Activated T-cell treated with anti-CD3 and anti-CD28 coated beads, Interleukin-2, amount 50 U/mL, for 1 hour (primary cell): ENCODE measurements around the gene RBM34.
"Not testable (repeated sequence)": the region's sequence is repeated elsewhere in the genome, so short reads cannot be mapped to it uniquely, and the experiment has no call there.

ENCODE experiments used
- DNase-seq: peaks from one replicate; pipeline ENCODE4 v3.0.0-alpha.2; 2020

Gene RBM34, protein sequence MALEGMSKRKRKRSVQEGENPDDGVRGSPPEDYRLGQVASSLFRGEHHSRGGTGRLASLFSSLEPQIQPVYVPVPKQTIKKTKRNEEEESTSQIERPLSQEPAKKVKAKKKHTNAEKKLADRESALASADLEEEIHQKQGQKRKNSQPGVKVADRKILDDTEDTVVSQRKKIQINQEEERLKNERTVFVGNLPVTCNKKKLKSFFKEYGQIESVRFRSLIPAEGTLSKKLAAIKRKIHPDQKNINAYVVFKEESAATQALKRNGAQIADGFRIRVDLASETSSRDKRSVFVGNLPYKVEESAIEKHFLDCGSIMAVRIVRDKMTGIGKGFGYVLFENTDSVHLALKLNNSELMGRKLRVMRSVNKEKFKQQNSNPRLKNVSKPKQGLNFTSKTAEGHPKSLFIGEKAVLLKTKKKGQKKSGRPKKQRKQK

DNA sequence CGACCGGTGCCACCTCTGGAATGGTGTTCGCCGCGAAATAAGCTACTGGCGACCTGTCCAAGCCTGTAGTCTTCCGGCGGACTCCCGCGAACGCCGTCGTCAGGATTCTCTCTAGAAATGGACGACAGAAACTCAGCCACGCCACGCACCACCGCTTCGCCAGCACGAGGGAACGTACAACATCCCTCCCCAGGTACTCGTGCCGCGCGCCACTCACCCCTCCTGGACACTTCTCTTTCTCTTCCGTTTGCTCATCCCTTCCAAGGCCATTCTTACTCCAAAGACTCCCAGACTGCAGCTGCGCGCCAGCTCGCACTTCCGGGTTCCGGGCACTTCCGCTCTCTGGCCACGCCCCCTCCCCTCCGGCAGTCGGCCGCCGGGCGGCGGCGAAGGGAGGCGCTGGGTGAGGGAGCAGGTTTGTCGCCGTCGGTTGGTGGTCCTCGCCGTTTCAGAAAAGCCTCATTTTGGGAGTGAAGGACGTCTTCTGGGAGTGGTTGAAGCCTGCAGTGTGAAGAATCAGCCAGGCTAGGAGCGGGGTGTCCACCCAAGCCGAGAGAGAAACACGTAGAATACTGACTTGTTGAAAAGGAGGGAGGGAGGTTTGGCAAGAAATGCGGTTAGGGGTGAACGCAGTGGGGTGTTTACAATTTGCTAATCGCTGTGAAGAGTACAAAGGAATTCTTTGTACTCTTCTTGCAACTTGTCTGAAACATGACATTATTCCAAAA is at the start of gene RBM34:
Gene RBM34, minus strand, starts transcription at position 294 of the 728 bp plus-strand sequence. Its CDS starts 24 bp downstream, at position 270.
- peak; percentile 94 for DNase-seq

- DNase-seq, result peak; percentile 52
Measured at GRCh38 chr1:235207209-235207565, 46.1 kb upstream of the RBM34 start.

DNA sequence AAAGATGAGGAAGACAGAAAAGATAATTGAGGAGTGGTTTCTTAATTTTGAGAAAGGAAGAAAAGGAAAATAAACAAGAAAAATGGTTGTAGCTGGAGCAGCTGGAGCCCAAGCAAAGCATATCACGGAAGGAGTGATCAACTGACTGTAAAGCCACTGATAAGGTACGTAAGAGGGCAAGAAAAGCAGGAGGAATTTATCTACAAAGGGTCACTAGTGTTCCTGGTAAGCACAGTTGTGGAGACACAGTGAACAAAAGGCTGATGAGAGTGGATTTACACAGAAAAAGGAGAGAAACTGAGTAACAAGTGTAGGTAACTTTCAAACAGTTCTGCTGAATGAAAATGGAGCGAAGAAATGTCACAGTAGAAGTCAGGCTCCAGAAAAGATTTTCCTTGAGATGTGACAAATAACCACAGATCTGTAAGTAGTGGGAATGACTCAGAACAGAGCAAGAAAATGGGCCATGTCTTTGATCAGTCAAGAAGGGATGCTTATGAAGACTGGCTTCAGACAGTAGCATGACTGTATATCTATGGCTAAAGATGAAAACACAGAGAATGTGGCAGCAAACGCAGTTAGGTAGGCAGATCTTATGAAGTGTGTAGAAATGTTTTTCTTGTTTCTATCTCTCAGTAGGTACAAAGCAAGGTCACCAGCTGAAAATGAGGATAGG is 45.6 kb upstream of the RBM34 start:
- DNase-seq, result no peak

DNA sequence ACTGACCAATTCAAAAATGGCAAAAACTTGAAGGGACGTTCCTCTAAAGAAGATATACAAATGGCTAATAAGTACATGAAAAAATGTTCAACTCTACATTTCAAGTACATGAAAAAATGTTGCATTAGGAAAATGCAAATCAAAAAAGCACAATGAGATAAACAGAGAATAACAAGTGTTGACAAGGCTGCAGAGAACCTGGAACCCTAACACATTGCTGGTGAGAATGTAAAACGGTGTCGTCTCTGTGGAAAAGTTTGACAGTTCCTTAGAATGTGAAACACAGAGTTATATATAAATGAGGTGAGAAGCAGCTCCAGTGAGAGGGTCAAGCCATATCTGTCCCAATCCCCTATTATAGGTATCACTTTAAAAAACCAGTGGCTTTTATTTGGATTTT is 44.6 kb upstream of the RBM34 start:
- no peak for DNase-seq

- no peak for DNase-seq
Measured at GRCh38 chr1:235203428-235203827, 42.4 kb upstream of the RBM34 start.

GRCh38 chr1:235202447-235202846 is 41.4 kb upstream of the RBM34 start:
- not testable (repeated sequence) for DNase-seq

GRCh38 chr1:235199441-235199840 is 38.4 kb upstream of the RBM34 start:
- no peak for DNase-seq

DNA sequence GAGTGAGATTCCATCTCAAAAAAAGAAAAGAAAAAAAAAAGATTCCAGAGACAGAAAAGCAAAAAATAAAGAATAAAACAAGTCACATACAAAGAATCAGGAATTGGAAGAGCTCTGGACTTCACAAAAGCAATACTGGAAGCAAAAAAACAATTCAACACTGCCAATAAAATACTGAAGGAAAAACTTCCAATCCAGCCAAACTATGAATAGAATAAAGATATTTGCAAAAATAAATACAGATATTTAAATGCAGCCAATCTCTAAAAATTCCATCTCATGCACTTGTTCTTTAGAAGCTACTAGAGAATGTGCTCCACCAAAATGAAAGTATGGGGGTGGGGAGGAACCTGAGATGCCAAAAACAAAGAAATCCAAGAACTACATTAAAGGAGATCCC is 29.4 kb upstream of the RBM34 start:
- DNase-seq, result no peak

- DNase-seq, result no peak
Measured at GRCh38 chr1:235187316-235187715, 26.3 kb upstream of the RBM34 start.

GRCh38 chr1:235181561-235182245 is 20.7 kb upstream of the RBM34 start:
- DNase-seq, result no peak

DNA sequence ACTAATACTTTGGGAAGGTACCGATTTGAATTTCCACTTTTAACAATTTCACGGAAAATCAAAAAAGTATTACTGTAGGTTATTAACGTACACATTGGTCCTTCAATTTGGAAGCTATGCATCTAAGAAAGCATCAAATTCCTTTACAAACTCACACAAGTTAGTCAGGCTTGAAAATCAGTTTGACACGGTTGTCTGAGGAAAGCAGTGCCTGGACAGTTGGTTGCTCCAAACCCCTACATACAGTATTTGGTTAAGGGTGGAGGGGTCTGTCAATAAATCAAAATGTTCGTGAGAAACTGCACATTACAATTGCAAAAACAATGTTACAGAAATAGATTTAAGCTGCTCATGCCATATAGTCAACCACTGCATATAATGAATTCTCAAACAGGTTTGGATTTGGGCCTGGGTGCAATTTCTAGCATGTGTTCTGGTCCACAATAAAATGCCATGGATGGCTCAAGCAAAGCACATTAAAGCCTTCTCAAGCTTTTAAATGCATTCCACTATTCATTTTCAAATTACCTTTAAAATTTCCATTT is 19.9 kb upstream of the RBM34 start:
- no peak for DNase-seq

DNA sequence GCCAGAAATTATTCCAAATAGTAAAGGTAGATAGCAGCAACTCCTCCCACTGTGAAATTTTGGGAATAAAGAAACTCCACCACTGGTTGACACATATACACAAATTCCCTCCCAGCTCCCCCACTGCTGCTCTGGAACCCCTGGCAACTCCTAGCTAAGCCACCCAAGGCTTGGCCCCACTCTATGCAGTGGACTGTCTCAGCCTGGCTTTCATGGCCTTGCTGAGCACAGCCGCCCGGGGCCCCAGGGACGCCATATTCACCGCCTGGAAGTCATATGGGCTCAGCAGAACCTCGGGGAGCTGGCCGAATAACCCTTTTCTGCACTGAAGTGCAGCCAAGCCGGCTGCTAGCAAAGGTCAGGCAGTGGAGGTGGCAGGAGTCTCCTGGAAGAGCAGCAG is 15.4 kb upstream of the RBM34 start:
- DNase-seq, result no peak

GRCh38 chr1:235169986-235170385 is 8.9 kb upstream of the RBM34 start:
- no peak for DNase-seq

DNA sequence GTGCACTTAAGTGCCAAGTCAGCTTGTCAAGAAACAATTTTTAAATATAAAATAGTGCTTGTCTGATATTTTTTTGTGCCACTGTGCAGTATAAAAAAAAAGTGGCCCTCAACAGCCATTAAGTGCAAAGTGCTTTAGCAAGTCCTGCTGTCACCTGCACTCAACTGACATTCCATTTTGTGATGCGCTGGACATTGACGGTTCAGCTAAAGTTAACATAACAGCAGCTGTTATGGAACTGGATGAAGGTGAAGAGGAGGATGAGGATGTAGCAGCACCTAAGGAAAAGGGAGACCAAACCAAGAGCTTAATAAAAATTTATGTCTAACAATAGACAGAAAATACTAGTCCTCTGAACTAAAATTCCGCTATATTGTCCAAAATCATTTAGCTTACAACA is 7.3 kb upstream of the RBM34 start:
- no peak for DNase-seq

- no peak for DNase-seq
Measured at GRCh38 chr1:235161685-235162327, 756 bp upstream of the RBM34 start.

DNA sequence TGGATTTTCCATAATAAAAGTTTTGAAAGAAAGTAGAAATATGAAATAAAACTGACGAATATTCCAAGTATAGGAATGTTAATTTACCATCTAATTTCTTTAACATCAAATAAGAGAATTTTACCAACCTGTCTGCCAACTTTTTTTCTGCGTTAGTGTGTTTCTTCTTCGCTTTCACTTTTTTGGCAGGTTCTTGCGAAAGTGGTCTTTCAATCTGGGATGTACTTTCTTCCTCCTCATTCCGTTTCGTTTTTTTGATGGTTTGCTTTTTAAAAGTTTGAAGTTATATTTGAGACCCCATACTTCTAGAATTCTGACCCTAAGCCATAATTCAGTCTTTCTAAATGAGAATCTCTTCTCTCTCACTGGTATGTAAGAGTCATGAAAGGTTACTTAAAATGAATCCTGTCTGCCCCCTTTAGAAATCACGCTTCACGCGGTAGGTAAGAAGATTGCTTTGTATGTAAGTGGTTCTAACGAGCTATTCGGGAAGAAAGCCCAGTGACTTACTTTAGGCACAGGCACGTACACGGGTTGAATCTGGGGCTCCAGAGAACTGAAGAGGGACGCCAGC is 580 bp downstream of the RBM34 start:
- DNase-seq, result no peak

DNA sequence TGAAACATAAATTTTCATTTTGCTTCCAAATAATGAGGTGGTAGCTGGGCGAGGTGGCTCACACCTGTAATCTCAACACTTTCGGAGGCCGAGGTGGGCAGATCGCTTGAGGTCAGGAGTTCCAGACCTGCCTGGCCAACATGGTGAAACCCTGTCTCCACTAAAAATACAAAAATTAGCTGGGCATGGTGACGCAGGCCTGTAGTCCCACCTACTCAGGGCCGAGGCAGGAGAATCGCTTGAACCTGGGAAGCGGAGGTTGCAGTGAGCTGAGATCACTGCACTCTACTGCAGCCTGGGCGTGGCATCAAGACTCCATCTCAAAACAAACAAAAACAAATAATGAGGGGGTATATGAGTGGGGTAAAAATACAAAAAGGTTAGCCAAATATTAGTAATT is 1.1 kb downstream of the RBM34 start:
- not testable (repeated sequence) for DNase-seq

GRCh38 chr1:235159284-235159683 is 1.8 kb downstream of the RBM34 start:
- not testable (repeated sequence) for DNase-seq

GRCh38 chr1:235158680-235159079 is 2.4 kb downstream of the RBM34 start:
- no peak for DNase-seq

DNA sequence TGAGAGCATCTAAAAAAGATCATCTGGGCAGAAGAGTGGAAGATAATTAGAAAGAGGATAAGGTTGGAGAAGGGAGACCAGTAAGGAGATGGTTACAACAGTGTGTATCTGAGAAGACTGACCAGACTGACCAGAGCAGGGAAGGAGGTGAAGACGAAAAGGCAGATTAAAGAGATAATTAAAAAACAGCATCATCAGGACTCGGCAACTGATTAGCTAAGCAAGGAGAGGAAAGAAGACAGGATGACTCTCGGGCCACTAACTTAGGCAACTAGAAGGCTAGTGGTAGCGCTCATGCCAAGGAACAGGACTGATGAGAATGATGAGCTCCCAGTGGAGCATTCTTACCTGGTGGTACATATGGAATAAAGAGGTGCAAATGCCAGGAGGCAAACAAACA is 3.9 kb downstream of the RBM34 start:
- no peak for DNase-seq

DNA sequence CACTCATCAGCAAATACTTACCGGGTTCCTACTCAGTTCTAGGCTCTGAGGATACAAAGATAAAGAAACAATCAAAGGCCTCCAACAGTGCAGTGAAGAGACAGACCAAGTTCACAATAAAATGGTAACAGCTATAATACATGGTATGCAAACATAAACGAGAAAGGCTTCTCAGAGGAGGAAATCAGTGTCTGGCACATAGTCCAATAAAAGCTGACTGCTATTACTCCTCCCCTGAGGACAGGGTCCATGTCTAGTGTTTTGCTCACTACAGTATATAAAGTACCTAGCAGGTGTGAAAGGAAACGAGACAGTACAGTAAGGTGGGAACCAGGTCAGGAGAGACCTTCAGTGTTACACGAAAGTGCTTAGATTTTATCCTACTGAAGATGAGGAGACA is 4.3 kb downstream of the RBM34 start:
- no peak for DNase-seq

GRCh38 chr1:235156265-235156664 is 4.8 kb downstream of the RBM34 start:
- DNase-seq, result no peak
